ENCODE measurements around the gene SCAMP1.

DNA sequence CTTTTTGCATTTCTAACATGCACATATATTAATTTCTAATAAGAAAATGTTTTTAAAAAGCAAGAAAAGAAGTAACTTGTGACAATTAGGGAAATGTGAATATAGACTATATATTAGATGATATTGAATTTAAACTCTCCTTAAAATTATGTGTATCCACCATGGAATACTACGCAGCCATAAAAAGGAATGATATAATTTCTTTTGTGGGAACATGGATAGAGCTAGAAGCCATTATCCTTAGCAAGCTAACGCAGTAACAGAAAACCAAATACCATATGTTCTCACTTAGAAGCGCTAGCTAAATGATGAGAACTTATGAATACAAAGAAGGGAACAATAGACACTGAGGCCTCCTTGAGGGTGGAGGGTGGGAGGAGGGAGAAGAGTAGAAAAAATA, 42.1 kb upstream of the SCAMP1 start:
- TF ChIP-seq, protein P1, sequence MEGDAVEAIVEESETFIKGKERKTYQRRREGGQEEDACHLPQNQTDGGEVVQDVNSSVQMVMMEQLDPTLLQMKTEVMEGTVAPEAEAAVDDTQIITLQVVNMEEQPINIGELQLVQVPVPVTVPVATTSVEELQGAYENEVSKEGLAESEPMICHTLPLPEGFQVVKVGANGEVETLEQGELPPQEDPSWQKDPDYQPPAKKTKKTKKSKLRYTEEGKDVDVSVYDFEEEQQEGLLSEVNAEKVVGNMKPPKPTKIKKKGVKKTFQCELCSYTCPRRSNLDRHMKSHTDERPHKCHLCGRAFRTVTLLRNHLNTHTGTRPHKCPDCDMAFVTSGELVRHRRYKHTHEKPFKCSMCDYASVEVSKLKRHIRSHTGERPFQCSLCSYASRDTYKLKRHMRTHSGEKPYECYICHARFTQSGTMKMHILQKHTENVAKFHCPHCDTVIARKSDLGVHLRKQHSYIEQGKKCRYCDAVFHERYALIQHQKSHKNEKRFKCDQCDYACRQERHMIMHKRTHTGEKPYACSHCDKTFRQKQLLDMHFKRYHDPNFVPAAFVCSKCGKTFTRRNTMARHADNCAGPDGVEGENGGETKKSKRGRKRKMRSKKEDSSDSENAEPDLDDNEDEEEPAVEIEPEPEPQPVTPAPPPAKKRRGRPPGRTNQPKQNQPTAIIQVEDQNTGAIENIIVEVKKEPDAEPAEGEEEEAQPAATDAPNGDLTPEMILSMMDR (IDR thresholded peaks at IDR 0.05; ENCODE audit: poor library complexity, severe bottlenecking) = no peak
- no peak for TF ChIP-seq POLR2AphosphoS5 (IDR thresholded peaks at IDR 0.05)

Data from neural cell (in vitro differentiated cells).